Measurements from ENCODE around the gene CHRNA4. TPM values are rescaled to one million over a fixed set of nuclear protein-coding genes. Genes with fewer than 3 reads are reported as not detected.

Gene CHRNA4
- total and polyA plus RNA-seq, 2 of the 13 experiments (the other 11 are each of a cell fraction or from before 2014, with no cell fraction given) = not detected

DNA sequence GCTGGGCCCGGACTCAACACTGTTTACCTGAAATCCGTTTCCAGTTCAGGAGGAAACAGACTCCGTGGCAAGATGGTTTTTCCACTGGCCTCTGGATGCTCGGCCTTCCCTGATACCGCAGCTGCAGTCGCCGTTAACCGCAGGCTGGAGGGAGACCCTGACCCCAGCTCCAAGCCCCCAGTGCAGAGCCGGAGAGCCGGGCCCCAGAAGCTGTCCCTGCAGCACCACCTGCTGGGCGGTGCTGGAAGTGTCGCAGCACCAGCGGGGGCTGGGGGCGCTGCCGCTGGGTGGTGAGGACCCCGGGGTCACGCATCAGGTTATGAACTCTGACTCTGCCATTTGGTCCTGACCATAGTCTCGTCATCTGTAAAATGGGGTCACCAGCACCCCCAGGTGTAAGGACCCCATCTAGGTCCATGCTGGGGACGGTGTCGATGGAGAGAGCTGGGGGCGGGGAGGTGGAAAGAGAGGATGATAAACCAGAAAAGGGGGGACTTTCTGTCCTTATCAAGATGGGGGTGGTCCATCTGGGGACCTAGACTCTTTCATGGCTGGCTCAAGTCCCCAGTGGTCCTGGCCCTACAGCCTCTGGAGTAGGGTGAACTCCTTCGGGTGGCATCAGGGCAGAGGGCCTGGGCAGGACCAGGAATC, 20.8 kb upstream of the CHRNA4 start (continued):
- TF ChIP-seq, protein P1, sequence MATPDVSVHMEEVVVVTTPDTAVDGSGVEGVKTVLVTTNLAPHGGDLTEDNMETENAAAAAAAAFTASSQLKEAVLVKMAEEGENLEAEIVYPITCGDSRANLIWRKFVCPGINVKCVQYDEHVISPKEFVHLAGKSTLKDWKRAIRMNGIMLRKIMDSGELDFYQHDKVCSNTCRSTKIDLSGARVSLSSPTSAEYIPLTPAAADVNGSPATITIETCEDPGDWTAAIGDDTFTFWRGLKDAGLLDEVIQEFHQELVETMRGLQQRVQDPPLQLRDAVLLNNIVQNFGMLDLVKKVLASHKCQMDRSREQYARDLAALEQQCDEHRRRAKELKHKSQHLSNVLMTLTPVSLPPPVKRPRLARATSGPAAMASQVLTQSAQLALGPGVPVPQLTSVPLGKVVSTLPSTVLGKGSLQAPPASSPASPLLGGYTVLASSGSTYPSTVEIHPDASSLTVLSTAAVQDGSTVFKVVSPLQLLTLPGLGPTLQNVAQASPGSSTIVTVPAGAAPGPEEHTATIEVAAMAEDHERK (CRISPR knock-in tag; IDR thresholded peaks at IDR 0.05; ENCODE audit: low read depth) = no peak
- TF ChIP-seq ZNF562 (CRISPR knock-in tag; IDR thresholded peaks at IDR 0.05; ENCODE audit: borderline replicate concordance) (no peak), ZNF841 (CRISPR knock-in tag; IDR thresholded peaks at IDR 0.05; ENCODE audit: borderline replicate concordance) (no peak), MEIS2 (CRISPR knock-in tag; IDR thresholded peaks at IDR 0.05) (0 out of 2 replicates have a peak, but pooled peaks have one; percentile 77), ZNF883 (CRISPR knock-in tag; IDR thresholded peaks at IDR 0.05; ENCODE audit: not compliant biosample characterization) (peak; percentile 57), SIX1 (CRISPR knock-in tag; IDR thresholded peaks at IDR 0.05; ENCODE audit: borderline replicate concordance) (no peak), RXRA (CRISPR knock-in tag; IDR thresholded peaks at IDR 0.05) (peak; percentile 26; the same call in 1 of the 2 replicates), SMAD9 (CRISPR knock-in tag; IDR thresholded peaks at IDR 0.05) (no peak), MAF1 (CRISPR knock-in tag; IDR thresholded peaks at IDR 0.05; ENCODE audit: borderline replicate concordance) (peak; percentile 81; the same call in 1 of the 2 replicates), ZNF598 (CRISPR knock-in tag; IDR thresholded peaks at IDR 0.05; ENCODE audit: borderline replicate concordance) (peak; percentile 62; the same call in 1 of the 2 replicates), ZNF468 (CRISPR knock-in tag; IDR thresholded peaks at IDR 0.05) (no peak), SOX6 (IDR thresholded peaks at IDR 0.05) (no peak), SOX6 (CRISPR knock-in tag; IDR thresholded peaks at IDR 0.05) (no peak; the same call in 1 of the 2 replicates), HNF4G (IDR thresholded peaks at IDR 0.05; ENCODE audit: borderline replicate concordance, low read depth, low read length) (no peak), HNF4G (CRISPR knock-in tag; IDR thresholded peaks at IDR 0.05; ENCODE audit: borderline replicate concordance, low read depth) (0 out of 2 replicates have a peak, but pooled peaks have one; percentile 19), MIER3 (CRISPR knock-in tag; IDR thresholded peaks at IDR 0.05; ENCODE audit: borderline replicate concordance) (peak; percentile 36; the same call in 1 of the 2 replicates), ZBTB1 (CRISPR knock-in tag; IDR thresholded peaks at IDR 0.05; ENCODE audit: borderline replicate concordance) (no peak), RXRB (CRISPR knock-in tag; IDR thresholded peaks at IDR 0.05; ENCODE audit: borderline replicate concordance) (no peak), ZNF446 (CRISPR knock-in tag; IDR thresholded peaks at IDR 0.05) (no peak), HOXA5 (CRISPR knock-in tag; IDR thresholded peaks at IDR 0.05) (peak; percentile 87)
- TF ChIP-seq, protein P2, sequence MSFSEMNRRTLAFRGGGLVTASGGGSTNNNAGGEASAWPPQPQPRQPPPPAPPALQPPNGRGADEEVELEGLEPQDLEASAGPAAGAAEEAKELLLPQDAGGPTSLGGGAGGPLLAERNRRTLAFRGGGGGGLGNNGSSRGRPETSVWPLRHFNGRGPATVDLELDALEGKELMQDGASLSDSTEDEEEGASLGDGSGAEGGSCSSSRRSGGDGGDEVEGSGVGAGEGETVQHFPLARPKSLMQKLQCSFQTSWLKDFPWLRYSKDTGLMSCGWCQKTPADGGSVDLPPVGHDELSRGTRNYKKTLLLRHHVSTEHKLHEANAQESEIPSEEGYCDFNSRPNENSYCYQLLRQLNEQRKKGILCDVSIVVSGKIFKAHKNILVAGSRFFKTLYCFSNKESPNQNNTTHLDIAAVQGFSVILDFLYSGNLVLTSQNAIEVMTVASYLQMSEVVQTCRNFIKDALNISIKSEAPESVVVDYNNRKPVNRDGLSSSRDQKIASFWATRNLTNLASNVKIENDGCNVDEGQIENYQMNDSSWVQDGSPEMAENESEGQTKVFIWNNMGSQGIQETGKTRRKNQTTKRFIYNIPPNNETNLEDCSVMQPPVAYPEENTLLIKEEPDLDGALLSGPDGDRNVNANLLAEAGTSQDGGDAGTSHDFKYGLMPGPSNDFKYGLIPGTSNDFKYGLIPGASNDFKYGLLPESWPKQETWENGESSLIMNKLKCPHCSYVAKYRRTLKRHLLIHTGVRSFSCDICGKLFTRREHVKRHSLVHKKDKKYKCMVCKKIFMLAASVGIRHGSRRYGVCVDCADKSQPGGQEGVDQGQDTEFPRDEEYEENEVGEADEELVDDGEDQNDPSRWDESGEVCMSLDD (CRISPR knock-in tag; IDR thresholded peaks at IDR 0.05; ENCODE audit: borderline replicate concordance) = 0 out of 2 replicates have a peak, but pooled peaks have one; percentile 45
- TF ChIP-seq, protein P3, sequence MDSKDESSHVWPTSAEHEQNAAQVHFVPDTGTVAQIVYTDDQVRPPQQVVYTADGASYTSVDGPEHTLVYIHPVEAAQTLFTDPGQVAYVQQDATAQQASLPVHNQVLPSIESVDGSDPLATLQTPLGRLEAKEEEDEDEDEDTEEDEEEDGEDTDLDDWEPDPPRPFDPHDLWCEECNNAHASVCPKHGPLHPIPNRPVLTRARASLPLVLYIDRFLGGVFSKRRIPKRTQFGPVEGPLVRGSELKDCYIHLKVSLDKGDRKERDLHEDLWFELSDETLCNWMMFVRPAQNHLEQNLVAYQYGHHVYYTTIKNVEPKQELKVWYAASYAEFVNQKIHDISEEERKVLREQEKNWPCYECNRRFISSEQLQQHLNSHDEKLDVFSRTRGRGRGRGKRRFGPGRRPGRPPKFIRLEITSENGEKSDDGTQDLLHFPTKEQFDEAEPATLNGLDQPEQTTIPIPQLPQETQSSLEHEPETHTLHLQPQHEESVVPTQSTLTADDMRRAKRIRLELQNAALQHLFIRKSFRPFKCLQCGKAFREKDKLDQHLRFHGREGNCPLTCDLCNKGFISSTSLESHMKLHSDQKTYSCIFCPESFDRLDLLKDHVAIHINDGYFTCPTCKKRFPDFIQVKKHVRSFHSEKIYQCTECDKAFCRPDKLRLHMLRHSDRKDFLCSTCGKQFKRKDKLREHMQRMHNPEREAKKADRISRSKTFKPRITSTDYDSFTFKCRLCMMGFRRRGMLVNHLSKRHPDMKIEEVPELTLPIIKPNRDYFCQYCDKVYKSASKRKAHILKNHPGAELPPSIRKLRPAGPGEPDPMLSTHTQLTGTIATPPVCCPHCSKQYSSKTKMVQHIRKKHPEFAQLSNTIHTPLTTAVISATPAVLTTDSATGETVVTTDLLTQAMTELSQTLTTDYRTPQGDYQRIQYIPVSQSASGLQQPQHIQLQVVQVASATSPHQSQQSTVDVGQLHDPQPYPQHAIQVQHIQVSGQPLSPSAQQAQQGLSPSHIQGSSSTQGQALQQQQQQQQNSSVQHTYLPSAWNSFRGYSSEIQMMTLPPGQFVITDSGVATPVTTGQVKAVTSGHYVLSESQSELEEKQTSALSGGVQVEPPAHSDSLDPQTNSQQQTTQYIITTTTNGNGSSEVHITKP (CRISPR knock-in tag; IDR thresholded peaks at IDR 0.05; ENCODE audit: low read depth) = no peak
